ENCODE results near the gene HOXB4.

- TF ChIP-seq POLR2AphosphoS5 (IDR thresholded peaks at IDR 0.05; ENCODE audit: low read depth, low read length) (no peak), REST (IDR thresholded peaks at IDR 0.05; ENCODE audit: insufficient read depth in 1 of 2, low read depth in 2 of 2, low read length in 2 of 2) (no peak), SIN3A (IDR thresholded peaks at IDR 0.05; ENCODE audit: borderline replicate concordance, insufficient read depth, low read length) (no peak)
Measured at GRCh38 chr17:48624118-48624517, 46.0 kb upstream of the HOXB4 start.
